NCI-H345 (cell line): ENCODE measurements around the gene ZNF804A.
"Not testable (repeated sequence)": the region's sequence is repeated elsewhere in the genome, so short reads cannot be mapped to it uniquely, and the experiment has no call there.

Experiments
- DNase-seq: peaks from one replicate; lab custom pipeline; 2025; lab: John Stamatoyannopoulos, UW

ZNF804A gene

GRCh38 chr2:184728411-184728810, 130.1 kb downstream of the ZNF804A start:
- no peak for DNase-seq

DNA sequence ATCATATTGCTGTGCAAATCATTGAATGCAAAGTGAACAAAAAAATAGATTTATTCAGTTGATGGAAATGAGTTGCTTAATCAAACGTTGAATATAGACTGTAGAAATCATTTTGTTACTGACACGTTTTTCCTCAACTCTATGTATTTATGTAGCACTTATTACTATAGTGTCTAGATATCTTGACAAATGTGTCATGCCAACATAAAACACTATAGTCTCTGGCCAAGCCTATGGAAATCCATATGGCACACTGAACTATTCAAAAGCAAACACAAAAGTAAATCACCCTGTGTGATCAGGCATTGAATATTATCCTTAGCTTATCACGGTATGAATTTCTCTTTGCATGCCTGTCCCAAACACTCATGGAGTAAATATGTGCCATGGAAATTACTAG, 131.3 kb downstream of the ZNF804A start:
- DNase-seq: no peak

DNA sequence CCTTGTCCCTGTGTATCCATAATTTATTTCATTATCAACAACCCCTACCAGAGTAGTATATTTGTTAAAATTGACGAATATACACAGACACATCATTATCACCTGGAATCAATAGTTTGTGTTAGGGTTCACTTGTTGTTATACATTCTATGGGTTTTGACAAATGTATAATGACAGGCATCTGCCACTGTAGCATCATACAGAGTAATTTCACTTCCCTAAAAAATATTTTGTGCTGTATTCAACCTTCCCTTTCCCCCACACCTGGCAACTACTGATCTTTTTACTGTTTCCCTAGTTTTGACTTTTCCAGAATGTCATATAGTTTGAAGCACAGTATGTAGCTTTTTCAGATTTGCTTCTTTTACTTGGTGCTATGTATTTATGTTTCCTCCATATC, 132.0 kb downstream of the ZNF804A start:
- DNase-seq: no peak

- no peak for DNase-seq
These were observed 136.0 kb downstream of the ZNF804A start for GRCh38 chr2:184734338-184734737.

DNA sequence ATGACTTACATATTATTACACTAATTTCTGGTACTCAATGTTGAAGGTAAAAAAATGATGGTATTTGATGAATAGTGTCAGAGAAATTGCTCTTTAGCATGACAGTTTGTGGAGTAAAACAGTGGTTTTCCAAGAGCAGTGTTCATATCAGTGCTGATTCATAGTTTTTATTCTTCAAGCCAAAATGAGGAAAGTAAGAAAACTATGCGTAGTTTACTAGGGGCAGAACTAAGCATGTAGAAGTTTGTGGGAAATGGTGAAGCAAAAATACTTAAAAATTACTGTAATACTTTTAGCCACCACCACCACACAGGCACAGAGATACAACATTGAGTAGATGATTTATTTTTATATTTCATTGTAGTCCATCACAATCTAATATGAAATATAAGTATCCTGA, 137.3 kb downstream of the ZNF804A start:
- DNase-seq: no peak

DNA sequence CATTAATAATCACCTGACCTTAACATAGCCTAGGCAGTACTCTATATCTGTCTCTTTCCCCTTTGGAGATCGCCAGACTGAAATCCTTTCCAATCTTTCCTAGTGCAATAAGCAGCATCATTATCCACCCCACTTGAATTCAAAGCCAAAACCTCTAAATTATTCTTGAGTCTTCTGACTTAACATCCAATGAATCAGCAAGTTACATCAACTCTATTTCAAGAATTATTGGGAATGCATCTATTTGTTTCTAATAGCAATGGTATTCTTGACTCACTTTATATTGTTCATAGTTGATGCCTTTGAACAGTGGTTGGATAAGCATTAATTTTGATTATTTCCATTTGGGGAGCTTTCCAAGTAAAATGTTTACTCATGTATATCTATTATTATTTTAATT, 144.8 kb downstream of the ZNF804A start:
- no peak for DNase-seq

DNA sequence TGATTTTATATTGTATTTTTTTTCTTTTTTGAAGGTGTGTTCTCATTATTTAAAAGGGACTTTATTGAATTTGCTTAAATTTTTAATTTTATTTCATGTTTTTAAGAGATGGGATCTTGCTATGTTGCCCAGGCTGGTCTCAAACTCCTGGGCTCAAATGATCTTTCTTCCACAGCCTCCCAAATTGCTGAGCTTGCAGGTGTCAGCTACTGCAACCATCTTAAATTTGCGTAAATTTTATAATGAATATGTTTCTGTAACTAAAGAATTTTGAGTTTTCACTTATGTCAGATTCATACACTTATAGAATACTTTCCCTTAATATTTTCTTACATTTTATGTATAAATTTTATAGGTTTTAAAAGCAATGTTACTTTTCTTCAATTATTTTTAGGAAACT, 157.8 kb downstream of the ZNF804A start:
- no peak for DNase-seq

DNA sequence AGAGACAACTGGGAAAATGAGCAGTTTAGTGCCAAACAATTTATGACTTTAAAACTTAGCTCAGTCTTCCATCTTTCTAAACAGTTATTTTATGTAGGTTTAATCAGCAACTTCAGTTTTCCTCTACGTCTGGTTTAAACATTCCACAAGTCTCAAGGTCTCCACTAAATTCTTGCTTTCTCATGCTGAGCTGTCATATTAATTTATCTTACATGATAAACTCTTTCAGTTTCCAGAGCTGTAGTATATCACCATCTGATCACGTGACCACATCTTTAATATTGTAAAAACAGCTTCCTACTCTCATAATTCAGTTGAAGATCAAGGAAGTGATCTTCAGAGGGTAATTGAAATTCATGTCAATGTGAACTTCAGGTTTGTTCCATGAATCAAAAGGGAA, 158.6 kb downstream of the ZNF804A start:
- no peak for DNase-seq

GRCh38 chr2:184759557-184760255, 161.4 kb downstream of the ZNF804A start:
- not testable (repeated sequence) for DNase-seq

DNA sequence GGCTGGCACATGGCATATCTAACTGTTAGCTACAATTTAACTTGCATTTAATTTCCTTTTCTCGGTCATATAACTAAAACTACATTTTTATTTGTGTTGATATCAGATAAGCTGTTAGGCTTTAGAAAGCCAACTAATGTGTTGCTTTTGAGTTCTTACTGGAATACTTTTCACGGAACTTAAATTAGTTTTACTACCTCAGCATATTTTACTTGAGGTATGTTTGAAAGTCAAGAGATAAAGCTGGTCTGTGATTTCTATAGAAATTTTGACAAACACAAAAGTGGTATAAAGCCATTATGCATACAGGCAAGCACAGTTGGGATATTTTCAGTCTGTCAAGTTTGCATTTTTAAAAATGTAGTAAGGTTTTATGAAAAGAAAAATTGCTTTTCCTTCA, 162.6 kb downstream of the ZNF804A start:
- DNase-seq: no peak

- no peak for DNase-seq
These were observed 167.0 kb downstream of the ZNF804A start for GRCh38 chr2:184765112-184765895.

DNA sequence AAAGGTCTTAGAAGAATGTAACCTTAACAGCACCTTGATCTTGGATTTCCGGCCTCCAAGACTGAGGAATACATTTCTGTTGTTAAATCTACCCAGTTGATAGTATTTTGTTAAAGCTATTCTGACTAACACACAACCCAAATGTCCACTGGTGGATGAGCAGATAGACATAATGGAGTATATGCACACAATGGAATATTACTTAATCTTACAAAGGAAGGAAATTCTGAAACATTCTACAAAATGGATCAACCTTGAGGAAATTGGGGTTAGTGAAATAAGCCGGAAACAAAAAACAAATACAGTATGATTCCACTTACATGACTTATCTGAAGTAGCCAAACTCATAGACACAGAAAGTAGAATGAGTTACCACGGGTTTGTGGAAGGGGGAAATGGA, 168.7 kb downstream of the ZNF804A start:
- no peak for DNase-seq

DNA sequence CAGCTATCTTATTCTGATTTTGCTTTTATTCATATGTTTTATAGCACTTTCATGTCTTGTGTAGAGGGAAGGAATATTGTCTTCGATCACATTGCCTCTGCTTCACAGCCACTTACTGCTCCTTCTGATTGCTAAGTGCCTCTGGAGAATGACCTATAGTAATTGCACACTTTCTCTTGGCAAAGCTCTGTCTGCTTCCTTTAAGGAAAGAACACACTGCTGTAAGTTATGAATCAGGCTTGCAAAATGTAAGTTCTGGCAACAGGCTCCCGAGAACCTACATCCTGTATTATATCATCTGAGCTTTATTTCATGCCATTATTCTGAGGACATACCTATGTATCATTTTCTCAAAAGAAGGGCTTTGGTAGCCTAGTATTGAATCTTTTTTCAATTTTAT, 170.7 kb downstream of the ZNF804A start:
- no peak for DNase-seq

- DNase-seq: no peak
These were observed 171.4 kb downstream of the ZNF804A start for GRCh38 chr2:184769686-184770085.

DNA sequence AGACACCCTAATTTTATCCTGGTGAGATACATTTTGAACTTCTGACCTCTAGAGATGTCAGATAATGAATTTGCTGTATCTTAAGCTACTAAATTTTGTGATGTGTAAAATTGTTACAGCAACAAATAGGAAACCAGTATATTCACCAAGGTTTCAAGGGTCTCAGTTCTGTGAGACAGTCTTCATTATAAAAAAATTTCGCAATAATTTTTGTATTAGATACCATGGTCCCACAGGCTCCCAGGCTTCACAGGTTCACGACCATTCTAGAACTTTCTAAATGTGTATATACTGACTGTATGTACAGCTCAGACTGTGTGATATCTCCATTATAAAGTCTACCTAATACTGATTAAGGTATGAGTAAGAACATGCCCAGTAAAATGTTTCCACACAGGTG, 181.4 kb downstream of the ZNF804A start:
- no peak for DNase-seq

DNA sequence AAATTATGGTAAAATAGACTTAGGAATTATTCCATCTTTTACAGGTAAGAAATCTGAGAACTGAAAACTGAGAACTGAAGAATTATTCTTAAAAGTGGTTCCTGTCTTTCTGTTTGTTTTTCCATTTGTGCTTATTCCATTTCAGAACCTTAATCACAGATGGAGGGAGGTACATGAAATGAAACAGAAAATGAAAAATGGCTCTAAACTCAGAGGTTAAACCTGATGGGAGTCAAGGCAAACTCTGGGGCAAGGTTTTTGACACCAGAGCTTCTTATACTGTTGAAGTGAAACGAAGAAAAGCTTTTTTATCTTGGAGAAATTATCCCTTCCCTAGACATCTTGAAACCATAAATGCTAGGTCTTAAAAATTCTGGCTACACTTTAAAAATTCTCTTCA, 182.1 kb downstream of the ZNF804A start:
- no peak for DNase-seq

DNA sequence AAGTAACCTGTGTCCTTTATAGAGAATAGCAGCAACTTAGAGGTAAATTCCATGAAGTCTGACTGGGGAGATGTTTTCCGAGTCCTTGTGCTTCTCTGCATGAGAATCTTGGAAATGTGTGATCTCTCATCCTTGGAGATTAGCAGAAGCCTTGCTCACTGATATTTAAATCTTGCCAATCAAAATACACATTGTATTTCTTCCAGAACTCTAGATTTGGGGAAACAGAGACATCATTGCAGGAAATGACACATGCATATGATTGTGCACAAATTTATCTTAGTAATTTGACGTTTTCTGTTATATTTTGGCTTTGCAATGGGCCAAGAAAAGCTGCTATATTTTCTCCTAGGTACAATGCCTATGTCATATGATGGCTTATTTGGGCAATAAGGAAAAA, 182.6 kb downstream of the ZNF804A start:
- DNase-seq: no peak

GRCh38 chr2:184783576-184783975, 185.2 kb downstream of the ZNF804A start:
- no peak for DNase-seq

GRCh38 chr2:184793176-184793575, 194.8 kb downstream of the ZNF804A start:
- DNase-seq: no peak

DNA sequence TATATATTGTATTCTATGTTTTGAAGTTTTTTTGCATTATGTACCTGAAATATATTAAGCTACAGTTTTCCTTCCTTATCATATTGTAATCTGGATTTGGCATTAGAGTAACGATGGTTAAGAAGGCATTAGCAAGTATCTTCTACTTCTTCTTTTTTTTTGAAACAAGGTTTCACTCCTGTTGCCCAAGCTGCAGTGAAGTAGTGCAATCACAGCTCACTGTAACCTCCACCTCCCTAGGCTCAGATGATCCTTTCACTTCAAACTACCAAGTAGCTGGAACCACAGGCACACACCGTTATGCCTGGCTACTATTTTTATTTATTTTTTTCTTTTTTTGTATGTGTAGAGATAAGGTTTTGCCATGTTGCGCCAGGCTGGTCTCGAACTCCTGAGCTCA, 201.1 kb downstream of the ZNF804A start:
- DNase-seq: no peak

GRCh38 chr2:184814421-184814820, 216.1 kb downstream of the ZNF804A start:
- DNase-seq: peak; percentile 26

- DNase-seq: no peak
These were observed 217.5 kb downstream of the ZNF804A start for GRCh38 chr2:184815824-184816223.

GRCh38 chr2:184824597-184824996, 226.3 kb downstream of the ZNF804A start:
- DNase-seq: no peak

- no peak for DNase-seq
These were observed 232.2 kb downstream of the ZNF804A start for GRCh38 chr2:184830531-184830930.
